Hepatocyte (in vitro differentiated cells): ENCODE measurements around the gene FUT7. TPM values are rescaled to one million over a fixed set of nuclear protein-coding genes. Genes with fewer than 3 reads are reported as not detected.

ENCODE experiments used
- DNase-seq: peaks from one replicate; pipeline ENCODE4 v3.0.0-alpha.2; 2016; ENCODE audit warnings: low spot score
- H2AFZ ChIP-seq: fragments of 200-600 bp; sonication (generic); 2 replicates; pipeline ENCODE4 v1.6.0; 2016; ENCODE audit warnings: antibody characterized with exemption, mild to moderate bottlenecking
- H3K27ac ChIP-seq: fragments of 200-600 bp; sonication (generic); 2 replicates; pipeline ENCODE4 v1.5.1; 2016; ENCODE audit warnings: mild to moderate bottlenecking
- H3K27me3 ChIP-seq: fragments of 200-600 bp; sonication (generic); 2 replicates; pipeline ENCODE4 v1.6.1; 2016
- H3K36me3 ChIP-seq: fragments of 200-600 bp; sonication (generic); replicated peaks from 2 replicates; pipeline ENCODE4 v1.5.1; 2016; ENCODE audit warnings: low read depth; ENCODE audit not compliant: insufficient read depth
- H3K4me1 ChIP-seq: fragments of 200-600 bp; sonication (generic); 2 replicates; pipeline ENCODE4 v1.5.1; 2016; ENCODE audit warnings: mild to moderate bottlenecking, moderate library complexity; ENCODE audit not compliant: insufficient read depth
- H3K4me2 ChIP-seq: fragments of 200-600 bp; sonication (generic); 2 replicates; pipeline ENCODE4 v1.6.0; 2016
- H3K4me3 ChIP-seq: fragments of 200-600 bp; sonication (generic); 2 replicates; pipeline ENCODE4 v1.5.1; 2016; ENCODE audit warnings: mild to moderate bottlenecking
- H3K79me2 ChIP-seq: fragments of 200-600 bp; sonication (generic); 2 replicates; pipeline ENCODE4 v1.6.0; 2017; ENCODE audit warnings: mild to moderate bottlenecking
- H3K9me2 ChIP-seq: fragments of 200-600 bp; sonication (generic); replicated peaks from 2 replicates; pipeline ENCODE4 v1.6.0; 2017; ENCODE audit warnings: mild to moderate bottlenecking; ENCODE audit not compliant: insufficient read depth
- H3K9me3 ChIP-seq: fragments of 200-600 bp; sonication (generic); 2 replicates; pipeline ENCODE4 v1.5.1; 2016; ENCODE audit warnings: low read depth, mild to moderate bottlenecking
- H4K20me1 ChIP-seq: fragments of 200-600 bp; sonication (generic); 2 replicates; pipeline ENCODE4 v1.6.0; 2016; ENCODE audit warnings: mild to moderate bottlenecking; ENCODE audit not compliant: insufficient read depth, poor library complexity, severe bottlenecking
- EZH2 ChIP-seq: fragments of 200-600 bp; sonication (generic); IDR thresholded peaks from 2 replicates; pipeline ENCODE4 v1.6.1; 2016; ENCODE audit warnings: antibody characterized with exemption, mild to moderate bottlenecking, borderline replicate concordance
- EZH2phosphoT487 ChIP-seq: fragments of 200-600 bp; sonication (generic); IDR thresholded peaks from one replicate; pipeline ENCODE4 v1.6.1; 2018; ENCODE audit warnings: antibody characterized with exemption, mild to moderate bottlenecking, low read depth, moderate library complexity; ENCODE audit not compliant: unreplicated experiment, severe bottlenecking
- WGBS: methylation state at CpG from one replicate; pipeline ENCODE4 v1.1.6; 2016; ENCODE audit warnings: low lambda C conversion rate; ENCODE audit errors: missing lambda C conversion rate; 5-methylcytosine and 5-hydroxymethylcytosine counted together
- polyA plus RNA-seq: library from polyadenylated mRNA; unstranded; fragments of >200 nt; fragmentation: Nextera tagmentation; extraction: Ambion mirVana; gene quantifications from 2 replicates; pipeline ENCODE4 v1.2.1, GENCODE V29; 2016
- total RNA-seq: library from RNA; depleted of rRNA; stranded (reverse); fragments of >200 nt; gene quantifications from 2 replicates; pipeline ENCODE4 v1.2.3, GENCODE V29; 2014
- TF ChIP-seq, protein P1 (sequence below): fragments of 200-600 bp; sonication (generic); IDR thresholded peaks from 2 replicates; pipeline ENCODE4 v1.5.1; 2016; ENCODE audit warnings: antibody characterized with exemption, mild to moderate bottlenecking; ENCODE audit not compliant: poor library complexity

The FUT7 gene
- total and polyA plus RNA-seq, 2 experiments from 2014 or later: not detected

DNA sequence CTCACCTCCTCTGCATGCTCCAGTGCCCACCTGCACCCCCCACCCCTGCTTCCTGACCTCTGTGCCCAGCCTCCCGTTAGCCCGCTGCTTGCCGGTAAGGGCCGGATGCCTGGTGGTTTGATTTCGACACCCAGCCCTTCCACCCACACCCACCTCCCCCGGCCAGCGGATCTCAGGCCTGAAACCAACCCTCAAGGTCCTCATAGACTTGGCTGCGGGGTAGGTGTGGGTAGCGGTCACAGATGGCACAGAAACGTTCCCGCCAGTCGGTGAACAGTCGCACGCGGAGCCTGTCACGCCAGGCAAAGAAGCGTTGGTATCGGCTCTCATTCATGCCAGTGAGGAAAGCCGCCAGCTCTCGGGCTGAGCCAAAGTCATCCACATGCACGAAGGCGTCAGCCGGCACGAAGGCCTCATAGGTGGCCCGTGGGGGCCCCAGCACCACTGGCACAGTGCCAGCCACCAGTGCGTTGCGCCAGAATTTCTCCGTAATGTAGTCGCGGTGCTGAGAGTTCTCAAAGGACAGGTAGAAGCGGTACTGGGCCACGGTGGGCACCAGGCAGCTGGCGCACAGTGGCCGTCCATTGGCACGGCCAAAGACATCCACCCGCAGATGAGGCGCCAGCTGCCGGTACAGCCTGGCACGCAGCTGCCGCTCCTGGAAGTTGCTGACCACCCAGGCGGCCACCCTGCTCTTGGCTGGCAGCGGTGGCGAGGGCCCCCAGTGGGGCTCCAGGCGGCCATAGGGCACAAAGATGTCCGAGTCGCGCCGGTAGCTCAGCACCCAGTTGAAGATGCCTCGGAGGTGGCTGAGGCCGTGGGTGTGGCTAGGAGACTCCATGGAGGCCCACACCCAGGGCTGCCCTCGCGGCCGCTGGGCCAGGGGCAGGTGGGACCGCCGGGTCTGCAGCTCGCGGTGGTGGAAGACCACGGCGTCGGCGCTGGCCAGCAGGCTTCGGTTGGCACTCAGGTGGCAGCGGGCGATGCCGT is 1.1 kb downstream of the FUT7 start:
- Histone ChIP-seq H3K27me3 (no peaks in the 10 kb centered on the region), H3K4me2 (no peak overlapping the region), H3K4me3 (no peak overlapping the region), H3K79me2 (no peaks in the 10 kb centered on the region), H3K27ac (no peak overlapping the region), H3K9me3 (no peaks in the 10 kb centered on the region), H2AFZ (no peak overlapping the region), H3K9me2 (no peaks in the 10 kb centered on the region), H3K36me3 (no peaks in the 10 kb centered on the region), H3K4me1 (peaks cover 20% of the 10 kb centered on the region), H4K20me1 (no peaks in the 10 kb centered on the region)
- 97% methylated on average over 56 of the region's 65 CpGs for WGBS
- no peak for DNase-seq
- TF ChIP-seq, protein P1, sequence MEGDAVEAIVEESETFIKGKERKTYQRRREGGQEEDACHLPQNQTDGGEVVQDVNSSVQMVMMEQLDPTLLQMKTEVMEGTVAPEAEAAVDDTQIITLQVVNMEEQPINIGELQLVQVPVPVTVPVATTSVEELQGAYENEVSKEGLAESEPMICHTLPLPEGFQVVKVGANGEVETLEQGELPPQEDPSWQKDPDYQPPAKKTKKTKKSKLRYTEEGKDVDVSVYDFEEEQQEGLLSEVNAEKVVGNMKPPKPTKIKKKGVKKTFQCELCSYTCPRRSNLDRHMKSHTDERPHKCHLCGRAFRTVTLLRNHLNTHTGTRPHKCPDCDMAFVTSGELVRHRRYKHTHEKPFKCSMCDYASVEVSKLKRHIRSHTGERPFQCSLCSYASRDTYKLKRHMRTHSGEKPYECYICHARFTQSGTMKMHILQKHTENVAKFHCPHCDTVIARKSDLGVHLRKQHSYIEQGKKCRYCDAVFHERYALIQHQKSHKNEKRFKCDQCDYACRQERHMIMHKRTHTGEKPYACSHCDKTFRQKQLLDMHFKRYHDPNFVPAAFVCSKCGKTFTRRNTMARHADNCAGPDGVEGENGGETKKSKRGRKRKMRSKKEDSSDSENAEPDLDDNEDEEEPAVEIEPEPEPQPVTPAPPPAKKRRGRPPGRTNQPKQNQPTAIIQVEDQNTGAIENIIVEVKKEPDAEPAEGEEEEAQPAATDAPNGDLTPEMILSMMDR: no peak
- no peak for TF ChIP-seq EZH2

DNA sequence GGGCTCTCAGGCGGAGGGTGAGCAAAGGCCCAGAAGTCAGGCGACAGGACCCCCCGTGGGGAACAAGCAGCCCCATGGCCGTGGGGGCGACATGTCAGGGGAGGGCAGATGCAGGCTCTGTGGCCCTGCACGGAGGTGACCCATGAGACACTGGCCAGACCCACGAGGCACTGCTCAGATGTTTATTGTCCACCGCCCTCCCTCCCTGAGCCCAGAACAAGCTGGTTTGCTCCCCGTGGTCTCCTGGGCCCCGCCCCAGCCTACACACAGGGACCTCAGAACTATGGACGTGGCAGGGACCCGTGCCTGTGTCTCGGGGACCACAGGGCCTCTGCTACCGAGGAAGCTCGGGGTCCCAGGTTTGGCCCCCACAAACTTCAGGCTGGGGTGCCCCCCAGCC is 1.9 kb downstream of the FUT7 start:
- DNase-seq: no peak
- peaks cover 20% of the 10 kb centered on the region for H3K4me1 ChIP-seq
- no peaks in the 10 kb centered on the region for H3K79me2 ChIP-seq
- WGBS: 86% methylated on average over 14 of the region's 15 CpGs
- H3K9me2 ChIP-seq: no peaks in the 10 kb centered on the region
- no peak overlapping the region for H3K4me3 ChIP-seq
- H3K9me3 ChIP-seq: no peaks in the 10 kb centered on the region
- H4K20me1 ChIP-seq: no peaks in the 10 kb centered on the region
- H2AFZ ChIP-seq: no peak overlapping the region
- no peak overlapping the region for H3K27ac ChIP-seq
- no peak overlapping the region for H3K4me2 ChIP-seq
- H3K27me3 ChIP-seq: no peaks in the 10 kb centered on the region
- TF ChIP-seq EZH2 (no peak), EZH2phosphoT487 (no peak)
- TF ChIP-seq, protein P1: no peak
- H3K36me3 ChIP-seq: no peaks in the 10 kb centered on the region

DNA sequence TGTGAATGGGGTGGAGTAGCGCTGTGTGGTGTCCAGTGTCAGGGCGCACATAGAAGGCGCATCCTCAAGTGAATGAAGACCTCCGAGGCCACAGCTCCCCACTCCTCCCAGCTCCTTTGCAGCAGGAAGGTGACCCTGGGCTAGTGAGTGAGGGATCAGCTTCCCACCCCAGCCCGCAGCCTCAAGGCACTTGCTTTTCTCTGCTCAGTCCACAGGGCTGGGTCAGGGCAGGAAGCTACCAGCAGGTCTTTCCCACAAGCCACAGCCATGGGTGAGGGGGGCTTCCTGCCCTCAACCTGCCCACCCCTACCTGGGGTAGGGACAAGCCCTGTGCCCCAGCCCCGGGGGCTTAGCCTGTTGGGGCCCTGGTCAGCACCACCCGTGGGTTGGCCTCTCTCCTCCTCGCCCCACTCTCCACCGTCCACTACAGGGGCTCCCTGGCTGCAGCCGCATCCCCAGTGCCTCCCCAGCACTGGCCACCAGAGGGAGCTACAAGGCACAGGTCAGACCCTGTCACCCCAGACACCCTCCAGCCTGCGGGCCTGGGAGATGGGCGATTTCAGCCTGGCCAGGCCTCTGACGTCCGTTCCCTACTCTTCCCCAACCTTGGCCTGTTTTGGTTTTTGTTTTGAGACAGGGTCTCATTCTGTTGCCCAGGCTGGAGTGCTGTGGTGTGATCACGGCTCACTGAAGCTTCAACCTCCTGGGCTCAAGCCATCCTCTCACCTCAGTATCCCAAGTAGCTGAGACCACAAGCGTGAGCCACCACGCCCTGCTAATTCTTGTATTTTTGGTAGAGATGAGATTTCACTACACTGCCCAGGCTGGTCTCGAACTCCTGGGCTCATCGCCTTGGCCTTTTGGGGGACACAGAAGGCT is 2.6 kb downstream of the FUT7 start:
- Histone ChIP-seq H3K79me2 (no peaks in the 10 kb centered on the region), H4K20me1 (no peaks in the 10 kb centered on the region), H2AFZ (no peak overlapping the region), H3K4me2 (peak overlapping the region; percentile 100), H3K9me2 (no peaks in the 10 kb centered on the region), H3K27me3 (no peaks in the 10 kb centered on the region), H3K4me1 (peaks cover 20% of the 10 kb centered on the region), H3K4me3 (no peak overlapping the region), H3K36me3 (no peaks in the 10 kb centered on the region), H3K27ac (peak overlapping the region; percentile 72), H3K9me3 (no peaks in the 10 kb centered on the region)
- TF ChIP-seq, protein P1: peak; percentile 81
- TF ChIP-seq EZH2: no peak
- no peak for TF ChIP-seq EZH2phosphoT487
- DNase-seq: peak; percentile 83
- WGBS: 48% methylated on average over 19 of the region's 19 CpGs
